ENCODE measurements around the gene SLIT1.
A peak's percentile ranks its signal among the peaks of the same experiment; 100 is the strongest.

Gene SLIT1

GRCh38 chr10:97200616-97201015 lies 14.9 kb upstream of the SLIT1 start:
- DNase-seq = no peak

- no peak for DNase-seq
Observed at GRCh38 chr10:97199152-97199551, 13.4 kb upstream of the SLIT1 start.

- DNase-seq = no peak
Observed at GRCh38 chr10:97197030-97197500, 11.3 kb upstream of the SLIT1 start.

- peak; percentile 58 for DNase-seq
Observed at GRCh38 chr10:97196223-97197029, 10.7 kb upstream of the SLIT1 start.

- no peak for DNase-seq
Observed at GRCh38 chr10:97195706-97196222, 10.0 kb upstream of the SLIT1 start.

- no peak for DNase-seq
Observed at GRCh38 chr10:97192952-97193435, 7.2 kb upstream of the SLIT1 start.

- no peak for DNase-seq
Observed at GRCh38 chr10:97190450-97190849, 4.7 kb upstream of the SLIT1 start.

- no peak for DNase-seq
Observed at GRCh38 chr10:97188261-97188711, 2.5 kb upstream of the SLIT1 start.

- DNase-seq = no peak
Observed at GRCh38 chr10:97186911-97187310, 1.2 kb upstream of the SLIT1 start.

GRCh38 chr10:97184971-97185325 lies 811 bp downstream of the SLIT1 start:
- no peak for DNase-seq

GRCh38 chr10:97183314-97183713 lies 2.4 kb downstream of the SLIT1 start:
- DNase-seq = no peak

- DNase-seq = no peak
Observed at GRCh38 chr10:97182288-97182990, 3.3 kb downstream of the SLIT1 start.

GRCh38 chr10:97180986-97181385 lies 4.8 kb downstream of the SLIT1 start:
- DNase-seq = no peak

GRCh38 chr10:97180363-97180755 lies 5.4 kb downstream of the SLIT1 start:
- no peak for DNase-seq

- DNase-seq = no peak
Observed at GRCh38 chr10:97179731-97180362, 5.9 kb downstream of the SLIT1 start.

GRCh38 chr10:97179311-97179710 lies 6.4 kb downstream of the SLIT1 start:
- no peak for DNase-seq

- DNase-seq = no peak
Observed at GRCh38 chr10:97178074-97178473, 7.7 kb downstream of the SLIT1 start.

- DNase-seq = no peak
Observed at GRCh38 chr10:97176226-97176625, 9.5 kb downstream of the SLIT1 start.

- DNase-seq = no peak
Observed at GRCh38 chr10:97175586-97175985, 10.2 kb downstream of the SLIT1 start.

GRCh38 chr10:97174941-97175340 lies 10.8 kb downstream of the SLIT1 start:
- no peak for DNase-seq

- DNase-seq = no peak
Observed at GRCh38 chr10:97174276-97174775, 11.4 kb downstream of the SLIT1 start.

GRCh38 chr10:97173036-97173435 lies 12.7 kb downstream of the SLIT1 start:
- no peak for DNase-seq

GRCh38 chr10:97171001-97171400 lies 14.8 kb downstream of the SLIT1 start:
- DNase-seq = no peak
